ENCODE measurements around the gene LRTM2.

LRTM2 gene

GRCh38 chr12:1810201-1810930 is 10.0 kb upstream of the LRTM2 start:
- in situ Hi-C loops (cut with MboI; ENCODE audit: low sequenced_read_pairs, unreplicated experiment): loop anchor here (25.0 kb wide), 1 partner anchor 227 kb away; no protein-coding TSS in a partner anchor
- DNase-seq (ENCODE audit: low spot score): no peak
- TF ChIP-seq, protein P1, sequence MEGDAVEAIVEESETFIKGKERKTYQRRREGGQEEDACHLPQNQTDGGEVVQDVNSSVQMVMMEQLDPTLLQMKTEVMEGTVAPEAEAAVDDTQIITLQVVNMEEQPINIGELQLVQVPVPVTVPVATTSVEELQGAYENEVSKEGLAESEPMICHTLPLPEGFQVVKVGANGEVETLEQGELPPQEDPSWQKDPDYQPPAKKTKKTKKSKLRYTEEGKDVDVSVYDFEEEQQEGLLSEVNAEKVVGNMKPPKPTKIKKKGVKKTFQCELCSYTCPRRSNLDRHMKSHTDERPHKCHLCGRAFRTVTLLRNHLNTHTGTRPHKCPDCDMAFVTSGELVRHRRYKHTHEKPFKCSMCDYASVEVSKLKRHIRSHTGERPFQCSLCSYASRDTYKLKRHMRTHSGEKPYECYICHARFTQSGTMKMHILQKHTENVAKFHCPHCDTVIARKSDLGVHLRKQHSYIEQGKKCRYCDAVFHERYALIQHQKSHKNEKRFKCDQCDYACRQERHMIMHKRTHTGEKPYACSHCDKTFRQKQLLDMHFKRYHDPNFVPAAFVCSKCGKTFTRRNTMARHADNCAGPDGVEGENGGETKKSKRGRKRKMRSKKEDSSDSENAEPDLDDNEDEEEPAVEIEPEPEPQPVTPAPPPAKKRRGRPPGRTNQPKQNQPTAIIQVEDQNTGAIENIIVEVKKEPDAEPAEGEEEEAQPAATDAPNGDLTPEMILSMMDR (IDR thresholded peaks at IDR 0.05; ENCODE audit: borderline replicate concordance, control extremely low read depth, extremely low read depth, insufficient read depth, missing control alignments): no peak

- in situ Hi-C loops (cut with MboI; ENCODE audit: low sequenced_read_pairs, unreplicated experiment): loop anchor here (25.0 kb wide), 1 partner anchor 226 kb away; no protein-coding TSS in a partner anchor
- no peak for DNase-seq (ENCODE audit: low spot score)
- TF ChIP-seq, protein P1 (IDR thresholded peaks at IDR 0.05; ENCODE audit: borderline replicate concordance, control extremely low read depth, extremely low read depth, insufficient read depth, missing control alignments): no peak
Observed at GRCh38 chr12:1810931-1811280, 9.5 kb upstream of the LRTM2 start.

- TF ChIP-seq, protein P1 (IDR thresholded peaks at IDR 0.05; ENCODE audit: borderline replicate concordance, control extremely low read depth, extremely low read depth, insufficient read depth, missing control alignments): no peak
- no peak for DNase-seq (ENCODE audit: low spot score)
- in situ Hi-C loops (cut with MboI; ENCODE audit: low sequenced_read_pairs, unreplicated experiment): loop anchor here (25.0 kb wide), 1 partner anchor 226 kb away; no protein-coding TSS in a partner anchor
Observed at GRCh38 chr12:1811281-1811947, 9.0 kb upstream of the LRTM2 start.

DNA sequence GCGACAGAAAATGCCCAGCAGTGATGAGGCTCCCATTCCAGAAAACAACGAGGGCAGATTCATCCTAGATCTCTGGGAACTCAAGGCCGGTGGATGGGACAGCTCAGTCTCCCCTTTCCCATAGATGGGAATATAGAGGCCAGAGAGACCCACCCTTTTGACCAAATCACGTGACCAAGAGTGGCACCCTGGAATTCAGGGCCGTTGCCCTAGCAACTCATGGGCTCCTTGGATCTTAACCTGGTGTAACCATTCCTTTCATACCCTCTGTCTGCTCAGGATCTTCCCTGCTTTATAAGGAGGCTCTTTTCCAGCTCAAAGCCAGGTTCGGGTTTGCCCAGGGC is 8.4 kb upstream of the LRTM2 start:
- TF ChIP-seq, protein P1 (IDR thresholded peaks at IDR 0.05; ENCODE audit: borderline replicate concordance, control extremely low read depth, extremely low read depth, insufficient read depth, missing control alignments): no peak
- in situ Hi-C loops (cut with MboI; ENCODE audit: low sequenced_read_pairs, unreplicated experiment): loop anchor here (25.0 kb wide), 1 partner anchor 225 kb away; no protein-coding TSS in a partner anchor
- DNase-seq (ENCODE audit: low spot score): no peak

GRCh38 chr12:1812650-1813302 is 7.6 kb upstream of the LRTM2 start:
- TF ChIP-seq, protein P1 (IDR thresholded peaks at IDR 0.05; ENCODE audit: borderline replicate concordance, control extremely low read depth, extremely low read depth, insufficient read depth, missing control alignments): no peak
- DNase-seq (ENCODE audit: low spot score): no peak
- in situ Hi-C loops (cut with MboI; ENCODE audit: low sequenced_read_pairs, unreplicated experiment): loop anchor here (25.0 kb wide), 1 partner anchor 225 kb away; no protein-coding TSS in a partner anchor

DNA sequence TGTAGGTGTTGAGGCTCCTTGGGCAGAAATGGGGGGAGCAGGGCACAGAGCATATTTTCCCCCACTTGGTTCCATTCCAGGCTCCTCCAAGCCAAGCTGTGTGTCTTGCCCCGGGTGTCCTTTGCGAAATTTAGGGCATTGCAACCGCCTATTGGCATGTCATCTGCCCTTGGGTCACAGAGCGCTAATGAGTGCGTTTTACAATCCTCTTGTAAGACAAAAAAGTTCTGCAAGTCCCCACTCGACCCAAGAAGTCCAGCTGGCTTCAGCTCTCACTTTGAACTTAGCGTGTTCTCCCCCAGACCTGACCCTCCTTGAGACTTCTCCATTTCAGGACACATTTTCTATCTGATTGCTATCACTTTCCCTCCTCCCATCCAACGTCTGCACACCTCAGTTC is 6.1 kb upstream of the LRTM2 start:
- in situ Hi-C loops (cut with MboI; ENCODE audit: low sequenced_read_pairs, unreplicated experiment): loop anchor here (25.0 kb wide), 1 partner anchor 223 kb away; no protein-coding TSS in a partner anchor
- TF ChIP-seq, protein P1 (IDR thresholded peaks at IDR 0.05; ENCODE audit: borderline replicate concordance, control extremely low read depth, extremely low read depth, insufficient read depth, missing control alignments): no peak
- no peak for DNase-seq (ENCODE audit: low spot score)
